A673 (cell line): ENCODE results near the gene TRPC3. TPM values are rescaled to one million over a fixed set of nuclear protein-coding genes. Genes with fewer than 3 reads are reported as not detected.

Experiments
- BruUV-seq: library from RNA; stranded (reverse); fragments of 400-500 nt; replicated peaks from 2 replicates; lab custom pipeline; 2021; lab: Mats Ljungman, UMichigan
- CTCF ChIA-PET: fragments of 300-600 bp; sonication (Branson Sonifier 250); formaldehyde crosslinking; loops from one replicate; lab custom pipeline; 2022; ENCODE audit warnings: antibody characterized with exemption; lab: Charles Lee
- POLR2A ChIA-PET: fragments of 300-600 bp; sonication (Branson Sonifier 250); formaldehyde crosslinking; loops from one replicate; lab custom pipeline; 2022; ENCODE audit warnings: antibody characterized with exemption; ENCODE audit not compliant: low non-redundant PET; lab: Charles Lee
- DNase-seq: peaks from one replicate; pipeline ENCODE4 v3.0.0-alpha.2; 2015; ENCODE audit warnings: low spot score
- H3K27ac ChIP-seq: fragments of 200-600 bp; sonication (generic); 2 replicates; pipeline ENCODE4 v1.5.1; 2016; ENCODE audit warnings: mixed run types, low read depth, mild to moderate bottlenecking, mixed read lengths, antibody characterized with exemption, low read length; ENCODE audit not compliant: poor library complexity, severe bottlenecking
- H3K27me3 ChIP-seq: fragments of 200-600 bp; sonication (generic); replicated peaks from 2 replicates; pipeline ENCODE4 v1.6.1; 2017; ENCODE audit warnings: mixed run types, low read depth, mild to moderate bottlenecking, mixed read lengths, antibody characterized with exemption, low read length; ENCODE audit not compliant: insufficient read depth, poor library complexity
- H3K36me3 ChIP-seq: fragments of 200-600 bp; sonication (generic); 2 replicates; pipeline ENCODE4 v1.6.1; 2016; ENCODE audit warnings: mixed run types, mild to moderate bottlenecking, mixed read lengths, antibody characterized with exemption, low read length; ENCODE audit not compliant: insufficient read depth, poor library complexity, severe bottlenecking
- H3K4me1 ChIP-seq: fragments of 200-600 bp; sonication (generic); 2 replicates; pipeline ENCODE4 v1.6.1; 2017; ENCODE audit warnings: mixed run types, mild to moderate bottlenecking, mixed read lengths, antibody characterized with exemption, low read length; ENCODE audit not compliant: insufficient read depth, poor library complexity, severe bottlenecking
- H3K4me3 ChIP-seq: fragments of 200-600 bp; sonication (generic); 2 replicates; pipeline ENCODE4 v1.5.1; 2016; ENCODE audit warnings: low read depth, mixed run types, mild to moderate bottlenecking, mixed read lengths, low read length; ENCODE audit not compliant: poor library complexity, severe bottlenecking
- H3K9me3 ChIP-seq: fragments of 200-600 bp; sonication (generic); 2 replicates; pipeline ENCODE4 v1.6.1; 2016; ENCODE audit warnings: mixed run types, low read depth, mild to moderate bottlenecking, mixed read lengths, antibody characterized with exemption, low read length; ENCODE audit not compliant: poor library complexity, severe bottlenecking
- CTCF ChIP-seq: fragments of 300-800, 200-600 bp; sonication (generic); conservative IDR thresholded peaks from 2 replicates; pipeline ENCODE4 v1.5.1; 2017; ENCODE audit warnings: low read depth, mild to moderate bottlenecking, antibody characterized with exemption, low read length, moderate library complexity, mixed read lengths
- EZH2 ChIP-seq: fragments of 200-600 bp; sonication (generic); IDR thresholded peaks from 2 replicates; pipeline ENCODE4 v1.6.1; 2017; ENCODE audit warnings: borderline replicate concordance, low read depth, mild to moderate bottlenecking, mixed read lengths, antibody characterized with exemption, low read length; ENCODE audit not compliant: poor library complexity, severe bottlenecking
- intact Hi-C: fragments of 100-400 bp; cut with micrococcal nuclease; formaldehyde crosslinking; loops from one replicate; pipeline ENCODE4 v1.10.0; 2022; ENCODE audit not compliant: unreplicated experiment
- total RNA-seq: library from RNA; stranded (reverse); gene quantifications from 2 replicates; pipeline ENCODE4 v1.2.3, GENCODE V29; 2021

TRPC3 gene
- total RNA-seq, 1 experiment from 2014 or later, result 0.24 TPM

GRCh38 chr4:121973816-121974215 lies 22.0 kb upstream of the TRPC3 start:
- intact Hi-C loops, result no loop called here
- POLR2A ChIA-PET, result no interaction called here
- TF ChIP-seq CTCF (no peak), EZH2 (no peak)
- no peak overlapping the region for H3K27ac ChIP-seq
- peaks cover 4% of the 10 kb centered on the region for H3K27me3 ChIP-seq
- no peak for DNase-seq
- H3K4me3 ChIP-seq, result no peak overlapping the region
- no TSS peak for BruUV-seq
- no peaks in the 10 kb centered on the region for H3K36me3 ChIP-seq
- no peaks in the 10 kb centered on the region for H3K9me3 ChIP-seq
- CTCF ChIA-PET, result no interaction called here
- no peaks in the 10 kb centered on the region for H3K4me1 ChIP-seq

- Histone ChIP-seq H3K9me3 (no peaks in the 10 kb centered on the region), H3K4me3 (no peak overlapping the region), H3K27me3 (peaks cover 19% of the 10 kb centered on the region), H3K27ac (no peak overlapping the region), H3K4me1 (no peaks in the 10 kb centered on the region), H3K36me3 (no peaks in the 10 kb centered on the region)
- BruUV-seq, result no TSS peak
- ChIA-PET POLR2A (no interaction called here), CTCF (no interaction called here)
- no peak for TF ChIP-seq CTCF
- no peak for TF ChIP-seq EZH2
- intact Hi-C loops, result no loop called here
- DNase-seq, result no peak
Observed at GRCh38 chr4:121968859-121969258, 17.0 kb upstream of the TRPC3 start.

- no peak for TF ChIP-seq EZH2
- TF ChIP-seq CTCF, result no peak
- Histone ChIP-seq H3K4me3 (no peak overlapping the region), H3K9me3 (no peaks in the 10 kb centered on the region), H3K4me1 (no peaks in the 10 kb centered on the region), H3K27ac (no peak overlapping the region), H3K27me3 (peaks cover 19% of the 10 kb centered on the region), H3K36me3 (no peaks in the 10 kb centered on the region)
- DNase-seq, result no peak
- ChIA-PET POLR2A (no interaction called here), CTCF (no interaction called here)
- BruUV-seq, result no TSS peak
- intact Hi-C loops, result no loop called here
Observed at GRCh38 chr4:121964958-121965357, 13.1 kb upstream of the TRPC3 start.
